GM21423 (cell line): Measurements from ENCODE around the gene INSR.
"Not testable (repeated sequence)": the region's sequence is repeated elsewhere in the genome, so short reads cannot be mapped to it uniquely, and the experiment has no call there.

Source experiments
- ATAC-seq: cut with Tn5 transposase; IDR thresholded peaks from one replicate; pipeline ENCODE4 v1.9.1; 2021; ENCODE audit warnings: mild to moderate bottlenecking, moderate library complexity; ENCODE audit not compliant: unreplicated experiment

The INSR gene

GRCh38 chr19:7149956-7150705 is 144.1 kb downstream of the INSR start:
- ATAC-seq: no peak

GRCh38 chr19:7147119-7147675 is 147.0 kb downstream of the INSR start:
- ATAC-seq: not testable (repeated sequence)

- not testable (repeated sequence) for ATAC-seq
Observed at GRCh38 chr19:7146086-7146485, 148.1 kb downstream of the INSR start.

GRCh38 chr19:7145494-7145893 is 148.7 kb downstream of the INSR start:
- ATAC-seq: no peak

GRCh38 chr19:7142771-7143170 is 151.4 kb downstream of the INSR start:
- ATAC-seq: no peak

GRCh38 chr19:7140137-7140536 is 154.1 kb downstream of the INSR start:
- ATAC-seq: no peak

- no peak for ATAC-seq
Observed at GRCh38 chr19:7139095-7139494, 155.1 kb downstream of the INSR start.

- ATAC-seq: no peak
Observed at GRCh38 chr19:7138402-7138801, 155.8 kb downstream of the INSR start.

GRCh38 chr19:7137120-7137519 is 157.1 kb downstream of the INSR start:
- ATAC-seq: no peak

- no peak for ATAC-seq
Observed at GRCh38 chr19:7132054-7132453, 162.2 kb downstream of the INSR start.

- no peak for ATAC-seq
Observed at GRCh38 chr19:7130043-7130442, 164.2 kb downstream of the INSR start.

- no peak for ATAC-seq
Observed at GRCh38 chr19:7126132-7126531, 168.1 kb downstream of the INSR start.

- ATAC-seq: no peak
Observed at GRCh38 chr19:7125221-7125620, 169.0 kb downstream of the INSR start.

GRCh38 chr19:7124782-7125181 is 169.4 kb downstream of the INSR start:
- no peak for ATAC-seq

- ATAC-seq: no peak
Observed at GRCh38 chr19:7122701-7123100, 171.5 kb downstream of the INSR start.

- ATAC-seq: no peak
Observed at GRCh38 chr19:7120499-7120898, 173.7 kb downstream of the INSR start.

GRCh38 chr19:7119582-7119981 is 174.6 kb downstream of the INSR start:
- no peak for ATAC-seq

GRCh38 chr19:7117248-7117647 is 177.0 kb downstream of the INSR start:
- ATAC-seq: no peak

- ATAC-seq: no peak
Observed at GRCh38 chr19:7115721-7116120, 178.5 kb downstream of the INSR start.

- no peak for ATAC-seq
Observed at GRCh38 chr19:7113233-7113632, 181.0 kb downstream of the INSR start.

- ATAC-seq: no peak
Observed at GRCh38 chr19:7112675-7113074, 181.5 kb downstream of the INSR start.

GRCh38 chr19:7109678-7110289 is 184.4 kb downstream of the INSR start:
- ATAC-seq: no peak
